Astrocyte of the cerebellum (primary cell): Measurements from ENCODE around the gene KCNN1.
"Not testable (repeated sequence)": the region's sequence is repeated elsewhere in the genome, so short reads cannot be mapped to it uniquely, and the experiment has no call there.

ENCODE experiments used
- DNase-seq: peaks from one replicate; pipeline ENCODE4 v3.0.0-alpha.2; 2011; ENCODE audit warnings: low read depth
- H3K4me3 ChIP-seq: 2 replicates; pipeline ENCODE4 v1.5.1; 2011; ENCODE audit warnings: mild to moderate bottlenecking, low read depth, low read length, moderate library complexity
- in situ Hi-C: cut with HindIII; loops from 2 replicates; pipeline ENCODE4 v1.10.0; 2017; ENCODE audit warnings: low sequenced_read_pairs
- TF ChIP-seq, protein P1 (sequence below): IDR thresholded peaks from 2 replicates; pipeline ENCODE4 v1.5.1; 2012; ENCODE audit warnings: low read length, low read depth, moderate library complexity, mild to moderate bottlenecking; ENCODE audit errors: missing control alignments

Gene KCNN1

DNA sequence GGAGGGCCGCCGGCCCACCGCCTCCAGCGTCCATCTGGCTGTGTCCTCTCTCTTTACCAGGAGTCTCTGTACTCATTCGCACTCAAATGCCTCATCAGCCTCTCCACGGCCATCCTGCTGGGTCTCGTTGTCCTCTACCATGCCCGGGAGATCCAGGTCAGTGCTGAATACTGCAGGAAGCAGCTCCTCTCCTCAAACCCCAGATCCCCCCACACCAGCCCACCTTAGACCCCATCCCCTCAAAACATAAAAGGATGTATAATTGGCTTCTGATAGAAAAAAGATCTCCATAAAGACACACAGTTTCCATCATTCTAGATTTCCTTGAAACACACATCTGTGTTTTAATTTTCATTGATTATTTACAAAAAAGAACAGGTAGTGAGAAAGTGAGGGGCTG, 8.1 kb downstream of the KCNN1 start:
- no peak for DNase-seq
- TF ChIP-seq, protein P1, sequence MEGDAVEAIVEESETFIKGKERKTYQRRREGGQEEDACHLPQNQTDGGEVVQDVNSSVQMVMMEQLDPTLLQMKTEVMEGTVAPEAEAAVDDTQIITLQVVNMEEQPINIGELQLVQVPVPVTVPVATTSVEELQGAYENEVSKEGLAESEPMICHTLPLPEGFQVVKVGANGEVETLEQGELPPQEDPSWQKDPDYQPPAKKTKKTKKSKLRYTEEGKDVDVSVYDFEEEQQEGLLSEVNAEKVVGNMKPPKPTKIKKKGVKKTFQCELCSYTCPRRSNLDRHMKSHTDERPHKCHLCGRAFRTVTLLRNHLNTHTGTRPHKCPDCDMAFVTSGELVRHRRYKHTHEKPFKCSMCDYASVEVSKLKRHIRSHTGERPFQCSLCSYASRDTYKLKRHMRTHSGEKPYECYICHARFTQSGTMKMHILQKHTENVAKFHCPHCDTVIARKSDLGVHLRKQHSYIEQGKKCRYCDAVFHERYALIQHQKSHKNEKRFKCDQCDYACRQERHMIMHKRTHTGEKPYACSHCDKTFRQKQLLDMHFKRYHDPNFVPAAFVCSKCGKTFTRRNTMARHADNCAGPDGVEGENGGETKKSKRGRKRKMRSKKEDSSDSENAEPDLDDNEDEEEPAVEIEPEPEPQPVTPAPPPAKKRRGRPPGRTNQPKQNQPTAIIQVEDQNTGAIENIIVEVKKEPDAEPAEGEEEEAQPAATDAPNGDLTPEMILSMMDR: no peak
- in situ Hi-C loops: no loop called here
- no peak overlapping the region for H3K4me3 ChIP-seq

GRCh38 chr19:17977021-17977420, 10.1 kb downstream of the KCNN1 start:
- in situ Hi-C loops: no loop called here
- no peak overlapping the region for H3K4me3 ChIP-seq
- no peak for DNase-seq
- TF ChIP-seq, protein P1: no peak

GRCh38 chr19:17977488-17977887, 10.6 kb downstream of the KCNN1 start:
- TF ChIP-seq, protein P1: no peak
- no peak for DNase-seq
- no peak overlapping the region for H3K4me3 ChIP-seq
- in situ Hi-C loops: no loop called here

DNA sequence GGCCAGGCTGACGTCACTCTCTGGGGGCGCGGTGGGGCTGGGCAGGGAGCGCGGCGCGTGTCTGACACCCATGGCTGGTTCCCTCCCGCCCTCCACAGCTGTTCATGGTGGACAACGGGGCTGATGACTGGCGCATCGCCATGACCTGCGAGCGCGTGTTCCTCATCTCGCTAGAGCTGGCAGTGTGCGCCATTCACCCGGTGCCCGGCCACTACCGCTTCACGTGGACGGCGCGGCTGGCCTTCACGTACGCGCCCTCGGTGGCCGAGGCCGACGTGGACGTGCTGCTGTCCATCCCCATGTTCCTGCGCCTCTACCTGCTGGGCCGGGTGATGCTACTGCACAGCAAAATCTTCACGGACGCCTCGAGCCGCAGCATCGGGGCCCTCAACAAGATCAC, 14.7 kb downstream of the KCNN1 start:
- TF ChIP-seq, protein P1: no peak
- DNase-seq: no peak
- H3K4me3 ChIP-seq: no peak overlapping the region
- in situ Hi-C loops: no loop called here

DNA sequence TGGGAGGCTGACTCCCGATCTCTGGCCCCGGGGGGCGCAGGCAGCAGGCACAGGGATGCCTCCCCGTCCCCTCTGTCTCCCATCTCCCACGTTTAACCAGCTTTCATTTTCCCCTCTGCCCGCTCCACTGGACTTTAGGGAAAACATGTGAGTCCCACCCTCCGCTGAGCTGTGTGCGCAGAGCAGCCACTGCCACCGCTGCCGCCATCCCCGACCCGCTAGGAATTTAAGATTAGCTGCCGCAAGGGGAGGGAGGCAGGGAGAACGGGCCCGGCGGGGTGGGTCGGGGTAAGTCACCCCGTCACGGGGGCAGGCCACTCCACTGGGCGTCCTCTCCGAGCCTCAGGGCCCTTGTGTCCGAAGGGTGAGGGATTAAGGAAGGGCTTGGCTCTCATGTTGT, 15.5 kb downstream of the KCNN1 start:
- in situ Hi-C loops: no loop called here
- no peak overlapping the region for H3K4me3 ChIP-seq
- TF ChIP-seq, protein P1: no peak
- DNase-seq: no peak

DNA sequence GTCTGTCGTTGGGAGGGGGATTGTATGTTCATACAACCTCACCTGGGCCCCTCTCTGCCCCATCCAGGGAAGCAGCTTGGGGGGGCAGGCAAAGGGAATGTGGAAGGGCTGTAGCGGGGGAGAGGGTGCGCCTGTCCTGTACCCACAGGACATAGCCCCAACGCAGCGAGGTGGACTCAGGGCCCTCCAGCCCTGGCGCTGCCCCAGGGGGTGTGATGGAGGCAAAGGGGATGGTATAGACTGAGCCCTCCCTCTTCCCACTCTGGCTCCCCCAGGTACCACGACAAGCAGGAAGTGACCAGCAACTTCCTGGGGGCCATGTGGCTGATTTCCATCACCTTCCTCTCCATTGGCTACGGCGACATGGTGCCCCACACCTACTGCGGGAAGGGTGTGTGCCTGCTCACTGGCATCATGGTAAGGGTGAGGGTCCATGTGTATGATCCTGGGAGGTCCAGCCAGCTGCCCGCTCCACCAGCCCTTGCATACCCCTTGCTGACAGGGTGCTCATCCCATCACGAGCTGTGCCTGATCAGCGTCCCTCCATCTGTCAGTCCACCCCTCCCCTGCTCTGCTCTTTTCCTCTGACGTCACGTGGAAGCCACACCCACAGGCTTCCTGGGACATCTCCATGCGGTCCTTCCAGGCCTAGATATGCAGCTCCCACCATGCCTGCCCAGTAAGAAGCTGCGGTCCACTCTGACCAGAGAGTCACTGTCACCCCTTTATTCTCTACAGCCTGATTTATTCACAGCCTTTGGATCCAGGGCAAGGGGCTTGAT, 18.3 kb downstream of the KCNN1 start:
- no peak overlapping the region for H3K4me3 ChIP-seq
- in situ Hi-C loops: no loop called here
- TF ChIP-seq, protein P1: no peak
- DNase-seq: no peak

DNA sequence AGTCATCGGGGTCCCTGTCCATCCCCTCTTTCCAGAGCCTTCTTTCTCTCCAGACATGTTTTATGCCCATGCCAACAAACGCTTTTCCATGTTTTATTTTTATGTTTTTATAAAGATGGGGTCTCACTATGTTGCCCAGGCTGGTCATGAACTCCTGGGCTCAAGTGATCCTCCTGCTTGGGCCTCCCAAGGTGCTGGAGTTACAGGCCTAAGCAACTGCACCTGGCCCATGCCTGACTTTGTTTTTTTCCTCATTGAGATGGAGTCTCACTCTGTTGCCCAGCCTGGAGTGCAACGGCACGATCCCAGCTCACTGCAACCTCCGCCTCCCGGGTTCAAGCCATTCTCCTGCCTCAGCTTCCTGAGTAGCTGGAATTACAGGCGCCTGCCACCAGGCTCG, 19.7 kb downstream of the KCNN1 start:
- in situ Hi-C loops, H3K4me3 ChIP-seq, DNase-seq: not testable (repeated sequence)
